HG03159 (cell line): ENCODE data around the gene CYTH4.

Experiments used
- ATAC-seq: cut with Tn5 transposase; IDR thresholded peaks from one replicate; pipeline ENCODE4 v1.9.1; 2021; ENCODE audit warnings: mild to moderate bottlenecking, moderate library complexity; ENCODE audit not compliant: unreplicated experiment

Gene CYTH4

DNA sequence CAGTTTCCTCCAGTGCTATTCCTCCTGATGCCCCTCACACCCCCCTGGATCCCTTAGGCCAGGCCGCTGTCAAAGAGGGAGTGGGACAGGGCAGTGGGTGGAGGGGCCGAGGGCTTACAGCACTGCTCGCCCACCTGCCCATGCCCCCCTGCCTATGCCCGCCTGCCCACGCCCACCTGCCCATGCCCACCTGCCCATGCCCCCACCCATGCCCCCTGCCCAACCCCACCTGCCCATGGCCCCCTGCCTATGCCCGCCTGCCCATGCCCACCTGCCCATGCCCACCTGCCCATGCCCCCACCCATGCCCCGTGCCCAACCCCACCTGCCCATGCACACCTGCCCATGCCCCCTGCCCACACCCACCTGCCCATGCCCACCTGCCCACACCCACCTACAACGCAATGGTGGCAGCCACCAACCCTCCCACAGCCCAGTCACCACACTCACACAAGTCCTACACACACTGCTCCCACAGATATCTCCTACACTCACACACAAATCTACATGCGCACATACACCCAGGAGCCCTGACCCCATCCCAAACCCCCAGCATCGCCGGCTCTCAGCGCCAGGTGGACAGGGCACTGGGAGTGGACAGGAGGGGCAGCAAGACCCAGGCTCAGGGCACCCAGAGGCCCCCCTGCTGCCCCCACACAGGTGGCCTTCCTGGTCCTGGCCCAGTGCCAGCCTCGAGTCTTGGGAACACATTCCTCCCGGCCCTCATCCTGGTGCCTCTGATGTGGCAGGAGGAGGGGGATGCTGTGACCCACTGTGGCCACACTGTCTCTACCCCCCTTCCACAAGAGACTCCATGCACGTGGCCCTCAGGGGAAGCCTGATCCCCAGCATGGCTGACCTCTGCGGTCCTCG, 61.8 kb downstream of the CYTH4 start:
- ATAC-seq, result no peak

DNA sequence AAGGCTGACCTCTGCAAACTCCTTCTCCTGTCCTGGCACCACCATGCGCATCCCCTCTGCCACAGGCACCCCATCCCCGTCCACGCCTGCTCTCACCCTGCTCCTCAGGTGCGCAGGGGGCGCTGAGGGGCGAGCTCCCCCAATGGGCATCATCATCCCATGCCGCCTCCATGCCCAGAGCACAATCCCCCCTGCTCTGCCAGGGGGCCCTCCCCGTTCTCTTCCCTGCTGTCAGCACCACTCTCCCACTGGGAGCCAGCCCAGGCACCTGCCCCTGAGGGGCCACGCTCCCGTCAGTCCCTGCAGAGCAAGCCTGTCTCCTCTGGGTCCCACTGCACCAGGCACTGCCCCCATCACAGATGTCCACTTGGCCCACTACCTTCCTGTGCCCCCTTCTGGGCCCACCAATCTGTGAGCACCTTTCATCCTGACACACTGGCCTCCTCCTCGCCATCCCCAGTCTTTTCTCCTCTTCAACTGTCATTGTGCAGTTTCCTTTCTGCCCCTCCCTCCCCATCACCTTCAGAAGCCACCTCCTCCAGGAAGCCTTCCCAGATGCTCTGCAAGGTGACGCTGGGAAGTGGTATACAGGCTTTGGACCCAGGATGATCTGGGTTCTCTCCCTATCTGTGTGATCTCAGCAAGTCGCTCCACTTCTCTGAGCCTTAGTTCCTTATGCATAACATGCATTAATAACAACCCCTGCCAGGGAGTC, 62.6 kb downstream of the CYTH4 start:
- ATAC-seq, result no peak

DNA sequence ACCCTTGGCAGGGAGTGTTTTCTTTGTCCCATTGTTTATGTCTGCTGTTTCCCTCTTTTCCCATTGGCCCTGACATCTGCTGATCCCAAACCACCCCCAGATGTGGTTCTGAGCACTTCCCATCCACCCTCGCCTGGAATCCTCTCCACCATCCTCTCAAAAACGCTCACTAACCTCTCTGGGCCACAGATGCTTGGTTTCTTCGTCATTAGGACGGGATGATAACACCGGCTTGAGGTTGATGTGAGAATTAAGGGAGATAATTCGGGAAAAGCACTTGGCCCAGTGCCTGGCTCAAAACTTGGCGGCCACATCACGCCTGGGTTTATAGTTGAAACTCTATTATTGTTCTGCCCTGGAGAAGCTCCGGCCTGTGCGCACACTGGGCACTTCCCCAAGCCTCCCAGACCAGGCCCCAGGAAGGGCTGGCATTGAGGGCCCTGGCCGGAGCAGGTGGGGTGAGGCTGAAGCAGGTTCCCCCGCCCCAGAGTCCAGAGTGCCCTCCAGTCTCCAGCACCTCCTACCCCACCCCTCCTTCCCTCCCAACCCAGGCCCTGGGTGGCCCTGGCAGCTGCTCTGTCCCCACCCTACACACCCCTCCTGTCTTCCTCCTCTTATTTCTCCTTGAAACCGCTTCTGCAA, 63.7 kb downstream of the CYTH4 start:
- no peak for ATAC-seq

DNA sequence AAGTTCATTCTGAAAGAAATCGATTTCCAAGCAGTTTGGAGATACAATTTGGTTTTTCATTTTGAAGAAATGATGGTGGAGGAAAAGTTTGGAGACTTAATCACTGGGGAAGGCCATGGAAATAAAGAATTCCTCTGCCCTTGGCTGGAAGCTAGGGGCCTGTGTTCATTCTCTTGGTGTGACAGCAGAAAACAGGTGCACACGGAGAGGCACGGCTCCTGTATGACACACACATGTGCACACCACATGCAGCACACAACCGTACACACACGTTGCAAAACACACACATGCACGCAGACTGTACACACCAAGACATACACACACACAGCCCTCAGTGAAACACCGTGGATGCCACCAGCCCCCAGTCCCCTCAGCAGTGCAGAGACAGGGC, 64.2 kb downstream of the CYTH4 start:
- ATAC-seq, result no peak

DNA sequence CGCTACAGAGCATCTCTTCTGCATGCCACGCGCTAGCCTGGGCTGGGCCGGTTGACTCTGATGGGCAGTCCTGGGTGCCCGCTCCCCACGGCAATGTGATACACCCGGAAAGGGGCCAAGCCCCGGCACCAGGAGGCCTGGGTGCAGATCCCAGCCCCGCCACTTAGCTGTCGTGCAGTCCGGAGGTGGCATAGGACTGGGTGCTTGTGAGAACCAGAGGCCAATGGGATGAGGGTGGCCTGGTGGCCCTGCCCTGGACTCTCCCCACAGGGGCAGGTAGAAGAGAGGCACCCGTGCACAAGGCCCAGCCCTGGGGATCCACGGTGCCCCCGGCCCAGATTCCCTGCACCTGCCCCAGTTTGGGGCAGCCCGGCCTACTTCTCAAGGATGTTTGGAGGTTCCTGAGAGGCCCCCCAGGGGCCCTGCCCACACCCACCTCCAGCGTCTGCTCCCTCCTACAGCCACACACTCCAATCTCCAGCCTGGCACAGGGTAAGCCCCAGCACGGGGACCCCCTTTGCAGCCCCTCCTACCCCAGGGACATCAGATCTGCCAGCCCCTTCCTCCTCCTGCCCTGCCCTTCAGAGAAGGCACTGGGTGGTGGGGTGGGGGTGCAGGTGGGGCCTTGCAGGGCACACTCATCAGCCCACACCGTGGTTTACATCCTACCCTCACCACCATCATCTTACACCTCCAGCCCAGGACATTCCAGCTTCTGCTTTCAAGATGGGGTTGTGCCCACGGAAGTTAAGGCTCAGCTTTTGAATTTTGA, 66.9 kb downstream of the CYTH4 start:
- no peak for ATAC-seq

DNA sequence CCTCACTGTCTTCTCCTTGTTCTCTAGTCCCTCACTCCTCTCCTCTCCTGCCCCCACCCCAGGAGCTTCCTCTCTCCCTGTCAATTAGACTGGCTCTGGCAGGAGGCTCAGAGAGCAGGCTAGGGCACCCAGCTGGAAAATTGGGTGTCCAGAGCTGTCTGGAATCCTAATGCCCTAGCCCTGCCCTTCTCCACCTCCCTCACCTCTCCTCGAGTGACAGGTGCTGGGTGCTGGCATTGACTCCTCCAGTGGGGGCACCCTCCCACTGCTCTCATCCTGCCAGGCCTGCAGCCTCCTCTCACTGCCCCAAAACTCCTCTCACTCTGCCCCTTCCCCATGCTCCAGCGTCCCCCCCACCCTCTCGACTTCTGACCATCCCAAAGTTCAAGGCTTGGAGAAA, 68.9 kb downstream of the CYTH4 start:
- no peak for ATAC-seq

DNA sequence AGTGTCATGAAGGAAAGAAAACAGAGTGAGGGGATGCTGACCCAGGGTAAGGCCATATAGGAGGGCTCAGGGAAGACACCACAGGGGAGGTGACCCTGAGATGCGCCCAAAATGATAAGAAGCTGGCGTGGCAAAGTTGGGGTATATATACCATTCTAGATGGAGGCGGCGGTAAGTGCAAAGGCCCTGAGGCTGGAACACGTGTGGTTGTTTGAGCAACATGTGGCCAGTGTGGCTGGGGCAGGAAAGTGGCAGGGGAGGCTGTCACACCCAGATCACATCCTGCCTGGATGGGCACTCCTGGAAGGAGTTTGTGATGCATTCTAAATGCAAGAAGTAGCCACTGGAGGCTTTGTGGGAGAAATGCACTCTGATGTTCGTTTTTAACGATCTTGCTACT, 70.2 kb downstream of the CYTH4 start:
- no peak for ATAC-seq

DNA sequence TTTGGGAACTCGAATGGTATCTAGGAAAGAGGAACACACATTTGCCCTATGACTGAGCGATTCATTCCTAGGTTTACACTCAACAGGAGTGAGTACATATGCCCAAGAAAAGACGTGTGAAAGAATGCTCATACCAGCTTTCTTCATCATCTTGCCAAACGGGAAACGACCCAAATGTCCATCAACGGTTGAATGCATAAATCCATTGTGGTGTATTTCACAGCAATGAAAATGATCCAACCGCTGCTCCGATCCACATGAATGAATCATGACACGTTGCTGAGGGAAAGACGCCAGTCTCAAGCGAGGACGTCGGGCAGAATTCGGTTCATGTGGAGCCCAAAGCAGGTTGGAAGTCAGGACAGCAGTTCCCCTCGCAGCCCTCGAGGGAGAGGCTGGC, 71.5 kb downstream of the CYTH4 start:
- no peak for ATAC-seq

DNA sequence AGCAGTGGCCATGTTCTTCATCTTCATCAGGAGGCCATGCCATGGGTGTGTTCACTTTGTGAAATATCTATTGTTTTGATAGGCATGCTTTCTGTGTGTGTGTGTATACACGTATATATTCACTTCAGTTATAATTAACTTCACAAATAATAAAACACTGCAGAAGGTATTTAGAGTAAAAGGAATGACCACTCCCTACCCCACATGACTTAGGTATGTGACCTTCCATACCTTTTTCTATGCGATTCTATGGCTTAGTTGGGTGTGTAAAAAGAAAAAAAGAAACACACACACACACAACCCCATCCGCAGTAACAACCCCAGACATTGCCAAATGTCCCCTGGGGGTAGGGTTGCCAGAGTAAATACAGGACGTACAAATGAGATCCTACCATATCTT, 72.0 kb downstream of the CYTH4 start:
- ATAC-seq, result no peak

DNA sequence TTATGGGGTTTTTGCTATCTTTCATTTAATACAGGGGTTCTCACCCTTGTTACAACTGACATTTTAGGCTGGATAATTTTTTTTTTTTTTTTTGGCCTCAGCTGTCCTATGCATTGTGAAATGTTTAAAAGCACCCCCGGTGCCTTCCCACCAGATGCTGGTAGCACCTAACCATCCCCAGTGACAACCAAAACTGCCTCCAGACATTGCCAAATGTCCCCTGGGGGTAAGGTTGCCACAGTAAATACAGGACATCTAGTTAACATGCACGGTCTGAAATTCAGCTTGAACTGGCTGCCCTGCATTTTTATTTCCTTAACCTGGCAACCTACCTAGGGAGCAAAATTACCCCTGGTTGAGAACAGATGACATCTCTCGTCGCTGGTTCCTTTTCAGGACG, 72.4 kb downstream of the CYTH4 start:
- ATAC-seq, result no peak

DNA sequence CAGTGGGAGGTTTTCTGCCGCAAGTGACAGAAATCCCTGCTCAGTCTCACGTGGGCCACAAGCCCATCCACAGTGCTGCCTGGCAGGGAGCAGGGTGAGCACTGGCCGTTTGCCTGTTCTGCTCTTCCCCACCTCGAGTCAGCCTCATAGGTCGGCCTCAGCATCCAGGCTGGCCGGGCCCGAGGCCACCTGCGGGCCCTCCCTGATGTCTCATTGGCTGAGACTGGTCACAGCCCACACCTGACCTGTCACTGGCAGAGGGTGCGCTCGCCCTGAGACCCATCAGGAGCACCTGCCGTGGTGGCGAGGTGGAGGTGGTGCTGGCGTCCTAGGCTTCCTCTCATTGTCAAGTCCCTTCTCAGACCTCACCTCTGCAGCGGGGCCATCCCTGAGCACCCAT, 72.9 kb downstream of the CYTH4 start:
- no peak for ATAC-seq

DNA sequence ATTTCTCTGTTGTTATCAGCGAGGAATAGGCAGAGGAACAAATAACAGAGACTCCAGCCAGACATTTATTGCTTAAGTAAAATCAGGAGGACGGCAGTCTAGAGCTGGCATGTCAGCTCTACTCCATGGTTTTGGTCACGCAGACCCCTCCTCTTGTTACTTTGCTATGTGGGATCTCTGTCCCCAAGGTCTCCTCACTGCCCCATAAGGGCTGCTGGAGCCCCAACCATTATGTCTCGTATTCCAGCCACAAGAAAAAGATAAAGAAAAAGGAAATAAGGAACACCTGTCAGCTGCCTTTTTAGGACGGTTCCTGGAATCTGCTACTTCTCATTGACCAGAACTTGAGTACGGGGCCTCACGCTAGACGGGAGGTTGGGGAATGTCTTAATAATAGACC, 74.6 kb downstream of the CYTH4 start:
- ATAC-seq, result no peak

DNA sequence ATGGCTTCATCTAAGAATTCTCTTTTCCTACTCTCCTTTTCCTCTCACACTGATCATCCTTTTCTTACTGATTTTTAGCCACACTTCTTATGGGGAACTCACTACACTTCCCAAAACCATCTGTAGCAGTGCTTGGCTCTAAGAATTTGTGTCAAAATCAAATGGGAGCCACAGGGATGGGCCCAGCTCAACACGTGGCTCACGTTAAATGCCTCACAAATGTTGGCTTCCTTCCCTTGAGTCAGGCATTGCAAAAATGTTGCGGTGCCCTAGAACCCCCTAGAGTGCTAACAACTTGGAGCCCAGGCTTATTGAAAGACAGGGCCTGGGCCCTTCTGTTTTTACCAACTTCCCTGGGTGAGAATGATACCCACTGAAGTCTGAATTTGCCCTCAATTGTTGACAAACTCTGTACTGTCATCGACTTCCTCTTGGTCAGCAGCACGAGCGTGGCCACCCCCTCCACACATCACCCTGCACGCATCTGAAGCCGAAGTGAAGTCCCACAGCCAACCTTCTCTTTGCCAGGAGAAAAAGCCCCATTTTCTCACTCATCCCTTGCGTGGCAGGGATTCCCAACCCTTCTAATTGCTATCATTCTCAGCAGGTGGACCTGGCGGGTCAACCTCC, 75.3 kb downstream of the CYTH4 start:
- ATAC-seq, result no peak

DNA sequence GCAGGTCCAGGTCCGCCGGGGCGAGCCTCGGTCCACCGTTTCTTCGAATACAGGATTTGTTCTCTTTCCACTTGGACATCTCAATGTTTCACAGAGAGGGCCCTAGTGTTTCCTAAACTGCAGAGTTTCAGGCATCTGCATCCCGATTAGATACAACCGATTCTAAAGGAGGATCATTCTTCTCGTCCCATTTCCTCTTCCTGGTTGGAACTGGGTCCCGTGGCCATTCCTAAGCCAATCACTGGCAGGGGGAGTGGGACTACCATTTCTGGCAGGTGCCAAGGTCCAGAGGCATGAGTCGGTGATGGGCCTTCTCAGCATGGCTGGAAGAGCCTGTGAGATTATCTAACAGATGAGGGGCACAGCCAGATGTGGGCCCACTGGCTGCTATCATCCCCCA, 76.1 kb downstream of the CYTH4 start:
- no peak for ATAC-seq

DNA sequence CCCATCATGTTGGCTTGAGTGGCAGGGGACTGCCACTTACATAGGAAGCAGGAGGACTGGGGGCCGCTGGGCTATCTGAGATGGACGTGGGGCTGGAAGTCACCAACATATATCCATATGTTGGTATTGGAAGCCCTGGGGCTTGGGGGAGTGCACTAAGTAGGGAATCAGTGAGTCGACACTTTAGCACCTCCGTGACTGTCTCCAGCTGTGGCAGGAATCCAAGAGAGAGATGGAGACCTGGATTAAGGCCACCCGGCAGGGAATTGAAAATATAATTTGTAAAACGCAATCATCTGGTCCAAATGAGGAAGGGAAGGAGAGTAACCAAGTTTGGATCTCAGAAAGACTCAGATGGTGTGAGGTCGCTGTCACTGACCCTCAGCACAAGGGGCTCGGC, 76.6 kb downstream of the CYTH4 start:
- ATAC-seq, result no peak

DNA sequence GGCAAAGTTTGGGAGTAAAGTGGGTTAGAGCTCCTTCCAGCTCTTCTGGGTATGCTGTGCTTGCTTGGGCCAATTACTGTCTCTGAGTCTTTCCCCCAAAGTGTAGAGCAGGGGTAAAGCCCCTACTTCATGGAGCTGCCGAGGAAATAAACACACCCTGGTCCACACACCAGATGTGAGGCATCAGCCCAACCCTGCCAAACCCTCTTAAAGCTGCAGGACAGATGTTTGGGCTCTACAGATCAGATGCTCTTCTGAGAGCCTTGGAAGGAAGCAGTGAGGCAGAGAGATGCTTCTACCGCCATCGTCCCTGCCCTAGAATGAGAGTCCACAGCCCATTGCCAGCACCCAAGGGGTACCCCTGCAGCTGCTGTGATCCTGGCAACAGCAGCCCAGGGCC, 80.3 kb downstream of the CYTH4 start:
- ATAC-seq, result no peak

DNA sequence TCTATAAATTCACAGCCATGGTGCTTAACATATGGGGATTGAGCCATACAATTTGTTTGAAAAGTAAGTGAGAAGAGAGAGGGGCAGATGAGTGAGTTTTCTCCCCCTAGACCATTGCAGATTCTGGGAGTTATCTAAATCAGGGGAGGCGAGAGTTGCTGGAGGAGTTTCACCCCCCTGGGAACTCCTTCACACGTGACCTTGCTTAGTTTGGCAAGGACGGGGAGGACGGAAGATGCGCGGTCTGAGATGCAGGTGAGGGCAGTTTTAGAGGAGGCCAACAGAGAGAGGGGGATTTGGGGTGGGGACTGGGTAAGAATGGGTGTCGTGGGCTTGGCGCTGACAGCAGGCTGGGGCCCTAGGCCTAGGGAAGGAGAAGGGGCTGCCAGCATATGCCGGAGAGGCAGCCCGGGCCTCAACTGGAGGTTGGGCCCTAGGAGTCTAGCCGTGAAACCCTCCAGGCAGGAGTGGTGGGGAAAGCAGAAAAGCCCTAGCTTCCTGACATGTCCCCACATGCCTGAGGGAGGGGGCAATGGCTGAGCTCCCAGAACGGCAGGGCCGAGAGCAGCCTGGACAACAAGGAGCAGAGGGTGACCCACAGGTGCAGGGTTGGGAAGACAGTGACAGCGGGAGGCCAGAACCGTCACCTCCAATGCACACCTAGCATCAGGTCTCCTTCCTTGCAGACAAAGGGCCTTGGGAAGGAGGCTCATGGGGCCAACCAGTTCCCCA, 81.1 kb downstream of the CYTH4 start:
- ATAC-seq, result no peak
